ENCODE measurements around the gene SIRT1. TPM values are rescaled to one million over a fixed set of nuclear protein-coding genes. Genes with fewer than 3 reads are reported as not detected.
"Not testable (repeated sequence)": the region's sequence is repeated elsewhere in the genome, so short reads cannot be mapped to it uniquely, and the experiment has no call there.

Gene SIRT1
- total RNA-seq (10 to 100 TPM in 9 of 10 donors, 1 to 10 TPM in 1; 9.9 to 18.0 (median 14.0) TPM), polyA plus RNA-seq (1 to 10 TPM; 4.9 to 8.9 TPM)
- long read RNA-seq, donor 1, full-length matches to known transcripts, result 32 of 34 reads
- long read RNA-seq, donor 1, partial matches to known transcripts, result 0 of 34 reads
- long read RNA-seq, donor 1, other reads (novel, unspliced or antisense), result 2 of 34 reads
- long read RNA-seq, donor 2, full-length matches to known transcripts, result 24 of 27 reads
- long read RNA-seq, donor 2, partial matches to known transcripts, result 1 of 27 reads
- long read RNA-seq, donor 2, other reads (novel, unspliced or antisense), result 2 of 27 reads
- long read RNA-seq, donor 3, partial matches to known transcripts, result 2 of 2 reads
- long read RNA-seq, donor 3, other reads (novel, unspliced or antisense), result 0 of 2 reads

- Histone ChIP-seq H3K27me3 (no peaks in the 10 kb centered on the region), H3K4me3 (peak within 1 kb of the TSS; percentile 68 to 92 (median 80)), H3K9me3 (no peaks in the 10 kb centered on the region), H3K4me1 (peaks cover 0 to 42% (median 23%) of the 10 kb centered on the region in 9 donors), H3K36me3 (peaks cover 0 to 28% (median 19%) of the 10 kb centered on the region in 9 donors), H3K27ac (peak within 1 kb of the TSS; percentile 84 to 99 (median 94))
- 1% methylated on average over 46 to 62 of the region's 62 CpGs for WGBS, 2 donors
- peak in 2 of 9 donors; percentile 4 to 22 for TF ChIP-seq CTCF (IDR thresholded peaks at IDR 0.05)
- ATAC-seq, result peak; percentile 93 to 98 (median 97)
- DNase-seq, result peak; percentile 96 to 98
- intact Hi-C loops (cut with DNase I), result loop anchor here in 3 of 10 donors (1.0 to 10.0 kb wide), 6 partner anchors 29 to 450 kb away; partner anchors contain the start of genes HERC4 (in 2 of the 3), HNRNPH3 (in 2 of the 3) and PBLD (in 2 of the 3)
These were observed at the start of gene SIRT1 for GRCh38 chr10:67884313-67884841. TSS of gene SIRT1 (plus strand) at chr10:67884656. CDS start at chr10:67884722, 66 bp downstream.

GRCh38 chr10:67835541-67836394 lies 48.7 kb upstream of the SIRT1 start:
- H3K27ac ChIP-seq; H3K9me3 ChIP-seq; intact Hi-C loops (cut with DNase I); H3K36me3 ChIP-seq; ATAC-seq; DNase-seq; H3K4me3 ChIP-seq; H3K27me3 ChIP-seq: not testable (repeated sequence)
- WGBS, 2 donors, result 64 to 78% methylated on average over 6 of the region's 6 CpGs
- peaks cover 0 to 11% (median 0%) of the 10 kb centered on the region in 9 donors for H3K4me1 ChIP-seq

- intact Hi-C loops (cut with DNase I), result no loop called here
- no peaks in the 10 kb centered on the region for H3K27me3 ChIP-seq
- H3K4me3 ChIP-seq, result no peak overlapping the region
- WGBS, 2 donors, result 36 to 54% methylated on average over 2 of the region's 2 CpGs
- H3K9me3 ChIP-seq, result peaks cover 0 to 5% (median 0%) of the 10 kb centered on the region in 11 donors
- peaks cover 0 to 11% (median 0%) of the 10 kb centered on the region in 9 donors for H3K4me1 ChIP-seq
- DNase-seq (no peak), ATAC-seq (no peak)
- no peaks in the 10 kb centered on the region for H3K36me3 ChIP-seq
- no peak for TF ChIP-seq CTCF (IDR thresholded peaks at IDR 0.05)
- H3K27ac ChIP-seq, result no peak overlapping the region
These were observed 48.0 kb upstream of the SIRT1 start for GRCh38 chr10:67836488-67836887.

GRCh38 chr10:67836972-67837371 lies 47.5 kb upstream of the SIRT1 start:
- 60 to 69% methylated on average over 1 of the region's 1 CpG for WGBS, 2 donors
- H3K4me1 ChIP-seq, result peaks cover 0 to 11% (median 0%) of the 10 kb centered on the region in 9 donors
- TF ChIP-seq CTCF (IDR thresholded peaks at IDR 0.05), result no peak
- no peak for DNase-seq
- no peak for ATAC-seq
- no peak overlapping the region for H3K27ac ChIP-seq
- peaks cover 0 to 9% (median 0%) of the 10 kb centered on the region in 11 donors for H3K9me3 ChIP-seq
- intact Hi-C loops (cut with DNase I), result no loop called here
- peak overlapping the region in 7 of 10 donors; percentile 1 to 53 (median 46) for H3K4me3 ChIP-seq
- no peaks in the 10 kb centered on the region for H3K36me3 ChIP-seq
- H3K27me3 ChIP-seq, result no peaks in the 10 kb centered on the region
